ENCODE results near the gene DUOX1.
"Not testable (repeated sequence)": the region's sequence is repeated elsewhere in the genome, so short reads cannot be mapped to it uniquely, and the experiment has no call there.

DUOX1 gene

DNA sequence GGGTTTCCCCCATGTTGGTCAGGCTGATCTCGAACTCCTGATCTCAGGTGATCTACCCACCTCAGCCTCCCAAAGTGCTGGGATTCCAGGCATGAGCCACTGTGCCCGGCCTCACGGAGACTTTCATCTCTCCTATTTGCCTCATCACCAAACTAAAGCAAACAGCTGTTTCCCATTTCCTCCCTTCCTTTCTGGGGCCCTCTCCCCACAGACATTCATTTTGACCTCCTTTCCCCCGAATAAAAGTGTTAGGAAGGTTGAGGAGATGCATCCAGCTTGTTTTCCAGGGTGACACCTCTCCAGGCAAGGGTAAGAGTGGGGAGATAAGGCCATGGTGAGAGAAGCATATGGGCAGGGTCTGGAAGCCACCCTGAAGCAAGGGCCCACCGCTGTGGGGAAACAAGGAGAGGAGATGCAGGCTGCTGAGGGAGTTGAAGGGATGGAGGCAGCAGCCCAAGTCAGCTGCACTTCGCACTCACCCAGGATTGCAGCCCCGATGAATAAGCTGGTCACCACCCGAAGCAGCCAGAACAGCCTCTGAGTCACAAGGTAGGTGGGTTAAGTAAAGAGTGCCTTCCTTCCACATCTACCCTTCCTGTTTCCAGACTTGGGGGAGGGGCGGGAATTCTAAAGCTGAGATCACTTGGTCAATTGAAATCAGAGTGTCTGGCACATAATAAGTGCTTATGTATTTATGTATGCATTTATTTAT is 7.9 kb upstream of the DUOX1 start:
- no peak for DNase-seq (ENCODE audit: low spot score)

DNA sequence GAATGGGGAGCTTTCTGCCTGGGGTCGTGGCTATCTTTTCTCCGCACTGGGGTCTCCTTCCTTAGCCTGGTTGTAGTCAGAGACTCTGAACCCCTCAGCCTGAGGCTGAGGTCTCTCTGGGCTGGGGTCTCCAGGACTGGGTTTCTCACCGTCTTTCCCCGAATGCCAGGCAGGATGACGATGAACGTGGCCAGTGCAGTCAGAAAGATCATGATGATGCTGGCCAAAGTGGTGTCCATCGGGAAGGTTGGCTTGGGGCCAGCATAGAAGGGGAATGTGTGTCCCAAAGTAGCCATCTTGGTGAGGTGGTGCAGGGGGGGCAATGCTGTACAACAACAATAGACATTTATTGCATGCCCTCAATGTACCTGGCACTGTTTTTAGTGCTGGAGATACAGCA is 7.1 kb upstream of the DUOX1 start:
- no peak for DNase-seq (ENCODE audit: low spot score)

DNA sequence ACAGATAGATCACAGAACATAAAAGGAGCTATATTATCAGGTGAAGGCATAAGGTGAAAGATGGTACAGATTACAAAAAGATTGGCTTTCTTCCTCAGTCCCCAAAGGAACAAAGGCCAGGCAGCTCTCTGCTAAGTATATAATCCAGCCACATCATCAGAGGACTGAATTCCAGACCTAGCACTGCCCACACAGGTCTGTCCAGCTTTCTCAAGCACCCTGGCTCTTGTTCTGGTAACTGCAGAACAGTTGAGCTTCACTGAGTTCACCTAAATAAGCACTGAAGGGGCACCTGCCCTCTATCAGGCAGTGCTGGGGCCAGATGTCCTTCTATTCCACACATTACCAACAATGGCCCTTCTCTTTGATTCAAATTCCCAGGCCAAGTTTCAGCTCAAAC is 6.4 kb upstream of the DUOX1 start:
- DNase-seq (ENCODE audit: low spot score): no peak

DNA sequence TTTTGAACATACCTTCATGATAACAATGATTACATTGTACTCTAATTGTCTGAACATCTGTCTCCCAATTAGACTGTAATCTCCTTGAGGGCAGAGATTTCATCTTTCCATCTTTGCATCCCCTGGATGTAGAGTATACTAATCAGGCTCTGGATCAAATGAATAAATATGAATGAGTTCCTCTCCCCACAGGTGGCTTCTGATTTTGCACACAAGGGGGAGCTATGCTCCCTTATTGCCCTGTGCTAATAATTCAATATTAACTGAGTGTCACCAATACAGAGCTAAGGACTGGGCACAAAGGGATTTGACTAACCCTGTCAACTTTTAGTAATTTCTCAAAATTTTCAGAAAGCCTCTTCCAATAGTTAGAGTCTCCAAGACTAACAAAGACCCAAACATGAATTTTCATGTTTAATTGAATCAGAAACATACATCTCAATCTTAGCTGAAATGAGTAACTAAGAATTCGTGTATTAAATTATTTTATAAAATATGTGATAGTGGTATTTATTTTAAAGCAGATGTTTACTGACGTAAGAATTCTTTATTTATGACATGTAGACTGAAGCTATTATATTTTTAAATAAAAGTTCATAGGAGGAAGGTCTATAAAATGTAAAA is 3.1 kb upstream of the DUOX1 start:
- DNase-seq (ENCODE audit: low spot score): peak; percentile 75

DNA sequence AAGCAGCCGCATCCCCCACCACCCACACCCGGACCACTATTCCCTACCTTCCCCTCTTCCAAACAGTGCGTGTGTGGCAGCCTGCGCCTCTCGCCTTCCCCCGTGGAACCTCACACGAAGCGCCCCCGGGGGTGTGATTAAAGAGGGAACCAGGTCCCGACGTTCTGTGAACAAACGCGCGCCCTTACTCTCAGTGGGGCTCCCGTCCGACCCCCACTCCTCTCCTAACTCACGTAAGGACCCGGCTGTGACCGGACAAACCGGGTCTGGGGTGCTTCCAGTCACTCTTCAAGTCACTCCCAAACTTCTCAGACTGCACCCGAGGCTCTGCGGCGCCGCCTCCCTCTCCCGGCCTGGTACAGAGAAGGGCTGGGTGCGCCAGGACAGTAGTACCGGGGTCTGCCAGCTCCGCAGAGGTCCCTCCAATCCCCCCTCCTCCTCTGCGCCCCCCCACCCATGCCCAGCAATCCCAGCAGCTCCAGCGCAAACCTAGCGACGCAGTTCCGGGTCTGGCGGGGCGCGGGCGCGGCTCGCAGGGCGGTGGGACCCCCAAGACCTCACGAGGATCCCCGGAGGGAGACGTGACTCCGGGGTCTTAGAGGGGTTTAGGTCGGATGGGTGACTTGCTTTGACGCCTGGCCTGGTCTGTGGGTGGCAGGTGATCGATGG is 689 bp upstream of the DUOX1 start:
- DNase-seq (ENCODE audit: low spot score): no peak

DNA sequence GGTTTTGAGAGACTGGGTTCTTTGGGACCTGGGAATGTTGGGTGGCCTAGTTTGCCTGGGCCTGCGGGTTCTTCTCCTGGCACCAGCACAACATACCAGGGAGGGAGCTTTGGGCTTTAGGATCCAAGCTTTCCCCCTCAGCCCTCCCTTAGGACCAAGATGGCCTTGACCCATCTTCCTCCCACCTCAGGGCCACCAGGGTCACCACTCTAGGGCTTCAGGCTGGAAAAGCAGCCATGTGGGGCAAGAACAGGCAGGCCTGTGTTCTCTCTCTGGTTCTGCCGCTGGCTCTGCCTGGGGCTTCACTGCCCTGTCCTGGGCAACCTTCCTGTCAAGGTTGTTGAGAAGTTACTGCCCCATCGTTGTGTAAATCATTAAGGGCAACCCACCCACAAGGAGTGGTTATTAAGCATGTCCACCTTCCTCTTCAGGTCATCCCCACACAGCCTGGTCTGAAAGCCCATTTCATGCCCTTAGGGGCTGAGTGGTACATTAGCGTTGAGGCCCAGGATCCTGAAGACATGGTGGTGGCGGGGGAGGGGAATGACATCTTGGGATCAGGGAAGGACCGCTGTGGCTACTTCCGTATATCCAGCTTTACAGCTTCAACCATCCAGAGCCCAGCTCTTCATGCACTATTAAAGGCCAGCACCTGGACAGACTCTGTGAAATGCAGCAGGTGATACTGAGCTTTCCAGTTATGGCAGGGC is 652 bp downstream of the DUOX1 start:
- DNase-seq (ENCODE audit: low spot score): no peak

DNA sequence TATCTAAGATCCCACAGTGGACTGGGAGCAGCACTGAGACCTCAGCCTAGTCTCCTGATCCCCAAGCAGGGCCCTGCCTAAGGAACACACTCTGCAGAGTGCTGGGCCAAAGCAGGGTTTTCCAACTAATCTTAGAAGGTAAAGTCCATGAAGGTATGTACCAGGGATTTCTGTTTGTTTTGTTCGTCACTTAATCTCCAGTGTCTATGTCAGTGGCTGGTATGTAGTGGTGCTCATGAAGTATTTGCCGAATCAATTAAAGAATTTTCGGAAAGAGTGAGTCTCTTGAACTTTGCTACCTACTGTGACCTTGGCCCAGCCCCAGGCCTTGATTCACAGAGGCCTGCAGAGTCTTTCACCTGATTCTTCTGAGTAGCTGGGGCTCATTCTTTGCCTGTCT is 1.7 kb downstream of the DUOX1 start:
- DNase-seq (ENCODE audit: low spot score): no peak

DNA sequence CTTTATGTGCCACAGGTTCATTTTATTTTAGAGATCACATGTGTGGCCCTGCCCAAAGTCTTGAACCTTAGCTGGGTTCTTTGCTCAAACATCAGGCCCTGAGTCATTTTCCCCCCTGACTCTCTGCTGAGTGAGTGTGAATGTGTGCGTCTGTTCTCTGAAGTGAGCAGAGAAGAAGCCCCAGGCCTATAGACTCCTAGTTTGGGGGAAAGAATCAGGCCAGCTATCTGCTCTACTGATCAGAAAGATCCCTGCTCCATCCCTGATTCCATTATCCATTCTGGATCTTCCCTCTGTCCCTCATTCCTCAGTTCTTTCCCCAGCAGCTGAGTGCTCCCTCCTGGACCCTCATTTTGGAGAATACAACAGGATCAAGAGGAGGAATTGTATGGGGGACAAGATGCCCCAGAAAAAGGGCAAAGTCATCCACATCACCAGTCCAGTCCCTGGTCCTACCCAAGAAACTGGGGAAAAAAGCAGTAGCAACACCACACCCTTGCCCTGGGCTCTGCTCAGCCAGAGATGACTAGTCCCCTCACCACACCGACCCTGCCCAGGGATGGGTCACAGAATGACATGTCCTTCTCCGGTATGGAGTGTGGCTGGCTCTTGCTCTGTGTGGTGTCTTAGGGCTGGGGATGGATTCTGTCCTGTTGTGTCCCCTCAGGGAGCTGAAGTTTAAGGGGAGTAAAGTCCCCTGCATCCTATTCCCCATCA is 3.2 kb downstream of the DUOX1 start:
- no peak for DNase-seq (ENCODE audit: low spot score)

DNA sequence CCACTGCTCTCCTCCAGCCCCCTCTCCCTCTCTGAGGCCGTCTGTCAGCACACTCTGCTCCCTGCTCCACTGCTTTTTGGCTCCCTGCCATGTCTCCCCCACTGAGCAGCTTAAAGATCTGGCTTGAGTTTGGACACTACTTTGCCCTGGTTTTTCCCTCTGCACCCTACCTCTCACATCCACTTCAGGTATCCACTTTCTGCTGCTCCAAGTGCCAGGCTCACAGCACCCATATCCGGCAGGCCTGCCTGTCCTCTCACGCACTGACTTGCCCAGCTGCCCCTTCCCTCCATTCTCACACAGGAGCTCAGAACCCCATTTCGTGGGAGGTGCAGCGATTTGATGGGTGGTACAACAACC is 3.7 kb downstream of the DUOX1 start:
- no peak for DNase-seq (ENCODE audit: low spot score)

DNA sequence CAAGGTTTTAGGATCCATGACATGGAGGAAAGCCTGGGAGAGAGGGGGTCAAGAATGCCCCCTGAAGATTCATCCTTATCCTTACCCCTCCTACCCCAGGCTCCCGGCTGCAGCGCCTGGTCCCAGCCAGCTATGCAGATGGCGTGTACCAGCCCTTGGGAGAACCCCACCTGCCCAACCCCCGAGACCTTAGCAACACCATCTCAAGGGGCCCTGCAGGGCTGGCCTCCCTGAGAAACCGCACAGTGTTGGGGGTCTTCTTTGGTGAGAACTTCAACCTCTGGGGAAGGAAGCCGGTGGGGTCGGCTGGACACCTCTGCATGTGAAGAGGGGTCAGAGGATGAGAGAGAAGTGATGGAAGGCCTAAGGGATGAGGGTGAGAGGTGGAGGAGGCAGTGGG is 4.3 kb downstream of the DUOX1 start:
- DNase-seq (ENCODE audit: low spot score): no peak

DNA sequence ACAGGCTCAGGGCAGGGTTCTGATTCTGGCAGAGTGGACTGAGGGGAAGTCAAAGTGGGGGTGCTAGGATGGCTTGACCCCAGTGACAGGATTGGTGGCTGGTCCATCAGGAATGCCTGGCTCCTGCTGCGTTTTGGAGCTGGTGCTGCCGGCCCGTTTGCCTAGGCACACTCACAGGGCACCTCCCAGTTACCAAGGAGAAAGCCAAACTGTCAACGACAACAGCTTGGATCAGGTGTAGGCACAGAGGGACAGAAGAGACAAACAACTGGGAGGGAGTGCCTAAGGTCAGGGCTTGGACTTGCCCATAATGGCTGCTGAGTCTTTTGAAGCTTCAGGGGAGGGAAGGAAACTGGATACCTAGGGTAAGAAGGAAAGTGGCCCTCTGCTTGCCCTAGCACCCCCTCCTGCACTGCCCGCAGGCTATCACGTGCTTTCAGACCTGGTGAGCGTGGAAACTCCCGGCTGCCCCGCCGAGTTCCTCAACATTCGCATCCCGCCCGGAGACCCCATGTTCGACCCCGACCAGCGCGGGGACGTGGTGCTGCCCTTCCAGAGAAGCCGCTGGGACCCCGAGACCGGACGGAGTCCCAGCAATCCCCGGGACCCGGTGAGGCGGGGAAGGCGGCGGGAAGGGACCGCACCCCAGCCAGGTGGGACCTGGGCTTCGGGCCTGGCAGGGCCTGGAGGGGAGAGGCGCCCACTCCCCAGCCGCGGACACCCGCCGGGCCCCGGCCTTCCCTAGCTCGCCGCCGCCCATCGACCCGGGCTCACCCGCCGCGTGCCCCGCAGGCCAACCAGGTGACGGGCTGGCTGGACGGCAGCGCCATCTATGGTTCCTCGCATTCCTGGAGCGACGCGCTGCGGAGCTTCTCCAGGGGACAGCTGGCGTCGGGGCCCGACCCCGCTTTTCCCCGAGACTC is 5.1 kb downstream of the DUOX1 start:
- DNase-seq (ENCODE audit: low spot score): no peak

DNA sequence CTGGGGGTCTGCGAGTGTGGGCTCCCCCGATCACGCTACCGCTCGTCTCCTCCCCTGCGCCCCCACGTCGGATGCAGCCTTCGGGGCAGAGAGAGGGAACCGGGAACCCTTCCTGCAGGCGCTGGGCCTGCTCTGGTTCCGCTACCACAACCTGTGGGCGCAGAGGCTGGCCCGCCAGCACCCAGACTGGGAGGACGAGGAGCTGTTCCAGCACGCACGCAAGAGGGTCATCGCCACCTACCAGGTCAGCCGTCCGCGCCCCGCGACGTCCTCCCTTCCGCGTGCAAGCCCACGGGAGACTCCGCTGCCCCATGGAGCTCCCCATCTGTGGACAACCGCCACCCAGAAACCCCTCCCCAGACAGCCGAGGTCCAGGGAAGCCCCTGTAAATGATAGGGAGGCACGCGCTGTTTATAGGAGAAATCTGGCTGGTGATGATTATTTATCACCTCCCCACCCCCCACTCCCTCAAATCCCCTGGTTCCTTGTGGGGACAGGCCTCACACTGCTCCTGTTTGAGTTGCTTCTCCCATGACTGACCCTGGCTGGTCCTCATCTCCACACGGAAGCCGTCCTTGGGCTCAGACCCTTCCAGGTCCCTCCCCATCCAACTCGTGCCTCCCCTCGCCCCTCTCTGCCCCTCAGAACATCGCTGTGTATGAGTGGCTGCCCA is 6.0 kb downstream of the DUOX1 start:
- not testable (repeated sequence) for DNase-seq (ENCODE audit: low spot score)

DNA sequence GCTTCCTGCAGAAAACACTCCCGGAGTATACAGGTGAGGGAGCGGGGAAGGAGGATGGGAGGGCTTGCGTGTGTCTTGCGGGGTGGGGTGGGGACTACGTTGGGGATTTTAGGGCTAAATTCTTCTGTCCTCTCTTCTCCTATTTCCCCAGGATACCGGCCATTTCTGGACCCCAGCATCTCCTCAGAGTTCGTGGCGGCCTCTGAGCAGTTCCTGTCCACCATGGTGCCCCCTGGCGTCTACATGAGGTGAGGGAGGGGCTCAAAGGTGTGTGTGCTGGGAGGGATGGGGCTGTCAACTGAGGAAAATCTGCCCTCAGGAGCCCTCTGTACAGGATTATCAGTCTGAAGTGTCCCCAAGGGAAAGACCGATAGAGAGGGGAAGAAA is 6.6 kb downstream of the DUOX1 start:
- DNase-seq (ENCODE audit: low spot score): peak; percentile 17

DNA sequence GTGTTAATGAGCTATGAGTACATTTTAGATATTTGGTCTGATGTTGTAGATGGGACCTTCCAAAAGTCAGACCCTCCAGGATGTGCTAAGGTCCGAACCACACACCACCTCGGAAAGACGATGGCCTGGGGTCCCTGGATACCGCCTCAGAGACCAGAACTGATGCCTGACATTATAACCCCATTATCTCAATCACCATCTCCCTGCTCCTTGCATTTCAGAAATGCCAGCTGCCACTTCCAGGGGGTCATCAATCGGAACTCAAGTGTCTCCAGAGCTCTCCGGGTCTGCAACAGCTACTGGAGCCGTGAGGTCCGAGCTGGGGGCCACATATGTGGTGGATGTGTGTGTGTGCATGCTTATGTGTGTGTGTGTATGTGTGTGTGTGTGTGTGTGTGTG is 7.9 kb downstream of the DUOX1 start:
- no peak for DNase-seq (ENCODE audit: low spot score)

DNA sequence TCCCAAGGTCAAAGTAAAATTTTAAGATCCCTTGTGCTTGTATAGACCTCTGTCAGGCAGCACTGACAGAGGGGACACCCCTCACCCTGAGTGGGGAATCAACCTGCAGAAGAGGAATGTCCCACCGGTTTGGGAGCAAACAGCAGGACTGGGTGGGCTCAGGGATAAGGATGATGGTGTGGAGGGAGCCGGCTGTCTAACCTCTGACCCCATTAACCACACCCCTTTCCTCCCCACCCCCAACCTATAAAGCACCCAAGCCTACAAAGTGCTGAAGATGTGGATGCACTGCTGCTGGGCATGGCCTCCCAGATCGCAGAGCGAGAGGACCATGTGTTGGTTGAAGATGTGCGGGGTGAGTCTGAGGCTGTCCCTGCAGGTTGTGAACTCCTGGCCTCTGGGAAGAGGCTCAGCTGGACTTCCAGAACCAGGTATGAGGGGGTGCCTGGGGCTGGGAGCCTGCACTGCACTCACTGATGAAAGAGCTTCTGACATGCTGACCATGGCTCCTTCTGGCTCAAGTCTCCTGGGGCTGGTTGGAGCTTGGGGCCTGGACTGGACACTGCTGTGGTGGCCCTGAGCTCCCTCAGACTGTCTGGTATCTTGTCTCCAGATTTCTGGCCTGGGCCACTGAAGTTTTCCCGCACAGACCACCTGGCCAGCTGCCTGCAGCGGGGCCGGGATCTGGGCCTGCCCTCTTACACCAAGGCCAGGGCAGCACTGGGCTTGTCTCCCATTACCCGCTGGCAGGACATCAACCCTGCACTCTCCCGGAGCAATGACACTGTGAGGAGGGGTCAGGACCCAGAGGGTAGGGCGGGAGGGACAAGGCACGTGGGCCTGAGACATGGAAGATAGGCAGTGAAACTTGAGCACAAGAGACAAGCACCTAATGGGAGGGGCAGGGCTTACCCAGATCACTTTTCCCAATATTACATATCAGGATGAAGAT is 9.3 kb downstream of the DUOX1 start:
- DNase-seq (ENCODE audit: low spot score): no peak

DNA sequence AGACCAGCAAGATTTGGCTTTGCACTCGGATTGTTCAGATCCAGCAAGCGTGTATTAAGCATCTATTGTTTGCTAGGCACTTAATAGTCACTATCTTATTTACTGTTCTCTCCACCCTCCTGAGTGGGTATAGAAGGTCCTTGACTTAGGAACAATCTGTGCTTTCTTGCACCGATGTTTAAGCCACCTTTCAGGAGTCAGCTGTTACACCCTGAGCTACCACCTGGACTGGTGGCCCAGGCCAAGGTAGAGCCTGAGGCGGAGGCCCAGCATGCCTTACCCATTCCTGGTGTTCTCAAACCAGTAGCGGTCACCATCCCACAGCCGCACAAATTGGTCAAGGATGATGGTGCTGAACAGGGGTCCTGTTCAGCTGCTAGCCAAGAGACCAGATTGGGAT is 10.0 kb downstream of the DUOX1 start:
- DNase-seq (ENCODE audit: low spot score): no peak

DNA sequence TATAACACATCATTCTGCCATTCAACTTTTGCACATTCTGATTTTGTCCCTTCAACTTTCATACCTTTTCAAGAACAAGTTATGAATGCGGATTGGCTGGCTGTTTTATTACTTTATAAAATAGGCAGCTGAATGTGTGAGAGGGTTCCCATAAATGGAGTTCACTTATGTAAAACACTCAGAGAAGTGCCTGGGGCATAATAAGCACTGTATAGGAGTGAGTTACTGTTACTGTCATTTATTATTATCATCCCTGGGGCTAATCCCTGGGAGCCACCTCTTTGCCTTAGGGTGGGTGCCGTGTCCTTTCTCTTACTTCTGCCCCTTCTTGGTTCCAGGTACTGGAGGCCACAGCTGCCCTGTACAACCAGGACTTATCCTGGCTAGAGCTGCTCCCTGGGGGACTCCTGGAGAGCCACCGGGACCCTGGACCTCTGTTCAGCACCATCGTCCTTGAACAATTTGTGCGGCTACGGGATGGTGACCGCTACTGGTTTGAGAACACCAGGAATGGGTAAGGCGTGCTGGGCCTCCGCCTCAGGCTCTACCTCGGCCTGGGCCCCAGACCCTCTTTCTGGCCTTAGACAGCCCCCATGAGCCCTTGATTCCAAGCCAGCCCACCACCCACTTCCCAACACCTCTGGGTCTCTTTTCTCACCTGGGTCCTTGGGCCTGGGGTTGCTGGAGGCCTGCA is 10.9 kb downstream of the DUOX1 start:
- no peak for DNase-seq (ENCODE audit: low spot score)

DNA sequence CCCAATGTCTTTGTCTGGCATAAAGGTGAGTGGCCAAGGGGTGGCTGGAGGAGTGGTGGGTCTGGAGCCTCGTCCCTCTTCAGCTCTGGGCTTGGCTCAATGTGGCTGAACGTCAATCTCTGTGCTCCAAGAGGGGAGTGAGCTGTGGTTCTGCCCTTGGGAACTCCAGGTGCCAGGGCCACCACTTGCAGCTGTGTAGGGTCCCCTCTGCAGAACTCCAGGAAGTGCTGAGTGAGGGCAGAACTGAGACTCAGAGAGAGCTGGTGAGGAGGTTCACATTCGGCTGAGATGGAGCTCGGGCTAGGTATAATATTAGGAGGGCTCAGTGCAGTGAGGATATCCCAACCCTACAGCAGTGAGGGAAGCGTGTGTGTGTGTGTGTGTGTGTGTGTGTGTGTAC is 11.6 kb downstream of the DUOX1 start:
- no peak for DNase-seq (ENCODE audit: low spot score)

DNA sequence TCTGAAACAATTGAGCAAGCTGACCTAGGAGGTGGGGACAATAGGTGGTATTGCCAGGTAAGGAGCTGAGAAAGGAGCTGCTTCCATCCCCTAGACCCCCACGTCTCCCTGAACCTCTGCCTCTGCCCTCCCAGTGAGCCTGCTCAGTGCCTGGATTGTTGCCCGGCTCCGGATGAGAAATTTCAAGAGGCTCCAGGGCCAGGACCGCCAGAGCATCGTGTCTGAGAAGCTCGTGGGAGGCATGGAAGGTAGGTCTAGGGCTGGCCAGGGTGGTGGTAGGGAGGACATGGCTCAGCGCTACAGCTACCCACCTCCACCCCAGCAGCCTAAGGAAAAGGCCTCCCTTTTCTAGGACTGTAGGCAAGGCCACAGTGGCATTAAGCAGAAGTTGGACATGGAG is 13.3 kb downstream of the DUOX1 start:
- no peak for DNase-seq (ENCODE audit: low spot score)
